Psoas muscle (tissue), 8 donors: ENCODE measurements around the gene IKBKE. TPM values are rescaled to one million over a fixed set of nuclear protein-coding genes. Genes with fewer than 3 reads are reported as not detected.

Source experiments
- ATAC-seq, 4 donors: fragments of 200-7000 bp; cut with Tn5 transposase; one replicate each; pipeline ENCODE4 v1.9.1; 2020; ENCODE audit warnings: moderate library complexity in 3 of 4, mild to moderate bottlenecking in 2 of 4
- DNase-seq, 2 donors: peaks; one replicate each; pipeline ENCODE4 v3.0.0-alpha.2; 2020
- H3K27ac ChIP-seq: fragments of 200-600 bp; one replicate; pipeline ENCODE4 v1.8.0; 2022
- H3K27me3 ChIP-seq, 3 donors: fragments of 200-600 bp in 1 of 3; one replicate each; pipeline versions ENCODE4 v1.6.1 to v1.8.0; 2013 to 2022; ENCODE audit warnings: low read length in 2 of 3, mild to moderate bottlenecking in 2 of 3, moderate library complexity in 1 of 3; ENCODE audit not compliant: insufficient read depth in 3 of 3
- H3K36me3 ChIP-seq, 2 donors: fragments of 200-600 bp in 1 of 2; one replicate each; pipeline versions ENCODE4 v1.6.1 to v1.8.0; 2013 to 2022; ENCODE audit warnings: low read depth in 1 of 2, mild to moderate bottlenecking in 1 of 2, moderate library complexity in 1 of 2; ENCODE audit not compliant: insufficient read depth in 1 of 2
- H3K4me1 ChIP-seq: fragments of 200-600 bp; one replicate; pipeline ENCODE4 v1.8.0; 2022
- H3K4me3 ChIP-seq: fragments of 200-600 bp; one replicate; pipeline ENCODE4 v1.8.0; 2022; ENCODE audit warnings: mild to moderate bottlenecking
- H3K9me3 ChIP-seq: fragments of 200-600 bp; one replicate; pipeline ENCODE4 v1.8.0; 2022
- CTCF ChIP-seq: fragments of 200-600 bp; IDR thresholded peaks from one replicate; pipeline ENCODE4 v1.8.0; 2022; ENCODE audit warnings: antibody characterized with exemption
- WGBS, 3 donors: extraction: QIAGEN DNeasy Blood & Tissue Kit; methylation state at CpG; one replicate each; pipeline versions ENCODE4 v1.1.6 to v1.1.7; 2013; 5-methylcytosine and 5-hydroxymethylcytosine counted together
- intact Hi-C, 2 donors: fragments of 100-400 bp; cut with DNase I; formaldehyde crosslinking; loops; one replicate each; pipeline versions ENCODE4 v1.11.0 to v1.14.2; 2022
- polyA plus RNA-seq, 3 donors: library from polyadenylated mRNA; stranded (reverse); fragments of 200-250 nt; gene quantifications; one replicate each; pipeline ENCODE4 v1.2.3, GENCODE V29; 2013
- total RNA-seq, 4 donors: library from RNA; stranded (reverse); fragmentation: NEBNext Ultra II Directional in 2 of 4; extraction: Animal tissue kit (Norgen Biotek cat#: 25700) in 2 of 4; gene quantifications; one replicate each; pipeline versions ENCODE4 v1.2.1 to v1.2.4, GENCODE V29; 2021 to 2023
- donor health status: healthy with polysubstance abuse.
- donor health status: DM: no; HTN: no; CAD: no; lungs with moderate emphysema.
- donor health status: Bipolar disorder and iron deficiency.
- donor health status: healthy.
- donor health status: DM: yes; HTN: yes; CAD: no.
- donor health status: DM: no; HTN: no; CAD: no.
- donor health status: DM: no; HTN: no; CAD: no.
- donor health status: DM: yes; HTN: yes; CAD: no.

IKBKE gene
- total and polyA plus RNA-seq, 7 donors, result 0.14 to 0.89 (median 0.44) TPM

GRCh38 chr1:206521127-206521526 lies 50.9 kb downstream of the IKBKE start:
- no peaks in the 10 kb centered on the region for H3K36me3 ChIP-seq
- H3K4me3 ChIP-seq, result no peak overlapping the region
- TF ChIP-seq CTCF, result no peak
- DNase-seq (no peak), ATAC-seq (no peak)
- no peak overlapping the region for H3K27ac ChIP-seq
- no peaks in the 10 kb centered on the region for H3K4me1 ChIP-seq
- intact Hi-C loops, result no loop called here
- H3K9me3 ChIP-seq, result no peaks in the 10 kb centered on the region
- 84 to 86% (median 84%) methylated on average over 5 of the region's 5 CpGs for WGBS, 3 donors
- H3K27me3 ChIP-seq, result no peaks in the 10 kb centered on the region

GRCh38 chr1:206521694-206522402 lies 51.6 kb downstream of the IKBKE start:
- H3K27ac ChIP-seq, result no peak overlapping the region
- no peak for DNase-seq
- intact Hi-C loops, result no loop called here
- H3K36me3 ChIP-seq, result no peaks in the 10 kb centered on the region
- H3K4me3 ChIP-seq, result no peak overlapping the region
- H3K4me1 ChIP-seq, result no peaks in the 10 kb centered on the region
- ATAC-seq, result no peak
- TF ChIP-seq CTCF, result no peak
- WGBS, 3 donors, result 70 to 79% (median 72%) methylated on average over 8 of the region's 8 CpGs
- H3K27me3 ChIP-seq, result no peaks in the 10 kb centered on the region
- H3K9me3 ChIP-seq, result no peaks in the 10 kb centered on the region

GRCh38 chr1:206524739-206525364 lies 54.6 kb downstream of the IKBKE start:
- TF ChIP-seq CTCF, result no peak
- 68 to 77% (median 75%) methylated on average over 5 of the region's 5 CpGs for WGBS, 3 donors
- ATAC-seq, result peak in 3 of 4 donors; percentile 13 to 27 (median 20)

GRCh38 chr1:206526064-206526911 lies 56.0 kb downstream of the IKBKE start:
- no peaks in the 10 kb centered on the region for H3K9me3 ChIP-seq
- no peaks in the 10 kb centered on the region for H3K4me1 ChIP-seq
- ATAC-seq (no peak), DNase-seq (no peak)
- TF ChIP-seq CTCF, result no peak
- intact Hi-C loops, result no loop called here
- WGBS, 3 donors, result 50 to 54% (median 51%) methylated on average over 6 of the region's 6 CpGs
- H3K36me3 ChIP-seq, result no peaks in the 10 kb centered on the region
- H3K27me3 ChIP-seq, result no peaks in the 10 kb centered on the region
- H3K27ac ChIP-seq, result no peak overlapping the region
- no peak overlapping the region for H3K4me3 ChIP-seq

More at GRCh38 chr1:206524739-206525364, 54.6 kb downstream of the IKBKE start:
- H3K9me3 ChIP-seq, result no peaks in the 10 kb centered on the region
- H3K36me3 ChIP-seq, result no peaks in the 10 kb centered on the region
- no peak overlapping the region for H3K4me3 ChIP-seq
- intact Hi-C loops, result no loop called here
- no peaks in the 10 kb centered on the region for H3K27me3 ChIP-seq
- DNase-seq, result no peak
- no peaks in the 10 kb centered on the region for H3K4me1 ChIP-seq
- H3K27ac ChIP-seq, result no peak overlapping the region
